HG02610 (cell line): ENCODE data around the gene IMPG2.
A peak's percentile ranks its signal among the peaks of the same experiment; 100 is the strongest.

Experiments
- ATAC-seq: cut with Tn5 transposase; IDR thresholded peaks from one replicate; pipeline ENCODE4 v1.9.1; 2021; ENCODE audit warnings: mild to moderate bottlenecking, moderate library complexity; ENCODE audit not compliant: unreplicated experiment

IMPG2 gene

DNA sequence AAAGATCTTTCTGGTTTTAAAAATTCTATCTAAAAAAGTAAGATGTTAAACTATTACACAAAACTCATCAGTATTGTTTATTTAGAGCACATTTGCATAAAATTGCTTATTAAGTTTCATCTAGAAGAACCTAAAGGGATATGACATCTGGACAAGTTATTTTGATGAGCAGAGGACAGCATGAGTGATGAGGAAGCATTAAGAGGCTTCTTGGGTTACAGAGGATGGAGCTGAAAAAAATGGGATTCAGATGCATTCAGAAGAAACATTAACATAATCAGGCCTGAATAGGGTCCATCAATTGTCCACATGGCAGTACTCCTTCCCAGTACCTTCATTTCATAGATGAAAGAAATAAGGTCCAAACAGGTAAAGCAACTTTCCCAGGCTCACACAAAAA is 41.6 kb downstream of the IMPG2 start:
- no peak for ATAC-seq

DNA sequence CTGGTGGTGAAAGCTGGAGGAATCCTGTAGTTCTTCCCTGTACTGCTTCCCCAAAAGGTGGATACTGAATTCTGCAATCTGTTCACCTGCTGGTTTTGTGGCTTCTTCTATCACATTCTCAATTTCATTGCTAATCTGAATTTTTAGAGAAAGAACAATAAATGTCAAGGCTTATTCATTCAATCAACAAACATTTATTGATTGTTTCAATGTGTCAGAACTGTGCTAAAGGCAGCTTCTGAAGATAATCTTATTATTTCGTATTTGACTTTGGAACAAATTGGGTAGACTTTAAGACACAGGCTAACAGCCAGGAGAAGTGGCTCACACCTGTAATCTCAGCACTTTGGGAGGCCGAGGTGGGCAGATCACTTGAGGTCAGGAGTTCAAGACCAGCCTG is 46.8 kb downstream of the IMPG2 start:
- no peak for ATAC-seq

DNA sequence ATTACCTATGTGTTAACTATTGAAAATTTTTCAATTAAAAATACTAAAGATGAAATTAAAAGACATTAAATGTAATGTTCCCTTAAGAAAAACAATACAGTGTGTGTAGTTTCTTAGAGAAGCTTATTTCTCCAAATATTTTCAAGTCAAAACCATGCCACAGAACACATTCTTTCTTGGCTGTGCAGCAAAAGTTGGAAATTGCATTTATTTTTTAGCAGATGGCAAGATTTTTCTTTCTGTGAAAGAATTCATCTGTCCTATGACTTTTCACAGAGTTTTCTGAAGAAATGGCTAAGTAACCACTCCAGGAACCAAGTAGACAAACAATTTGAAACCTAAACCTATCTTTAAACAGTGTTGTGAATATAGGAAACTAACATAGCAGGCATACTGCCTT is 47.2 kb downstream of the IMPG2 start:
- no peak for ATAC-seq

DNA sequence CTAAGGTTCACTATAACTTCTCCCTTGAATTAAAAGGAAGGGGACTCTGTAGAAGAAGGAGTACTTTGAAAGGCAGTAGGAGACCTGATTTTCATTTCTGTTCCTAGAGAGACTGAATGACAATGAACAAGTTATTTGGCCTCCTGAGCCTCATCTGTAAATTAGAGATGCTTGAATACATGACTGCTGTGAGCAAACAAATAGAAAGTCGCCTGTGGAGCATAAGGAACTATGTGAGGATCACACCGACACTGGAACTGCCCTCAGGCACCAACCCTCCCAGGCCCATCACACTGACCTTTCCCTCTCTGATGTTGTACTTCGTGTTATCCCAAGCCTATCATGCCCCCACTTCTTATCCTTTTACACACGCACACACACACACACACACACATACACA is 48.6 kb downstream of the IMPG2 start:
- no peak for ATAC-seq

DNA sequence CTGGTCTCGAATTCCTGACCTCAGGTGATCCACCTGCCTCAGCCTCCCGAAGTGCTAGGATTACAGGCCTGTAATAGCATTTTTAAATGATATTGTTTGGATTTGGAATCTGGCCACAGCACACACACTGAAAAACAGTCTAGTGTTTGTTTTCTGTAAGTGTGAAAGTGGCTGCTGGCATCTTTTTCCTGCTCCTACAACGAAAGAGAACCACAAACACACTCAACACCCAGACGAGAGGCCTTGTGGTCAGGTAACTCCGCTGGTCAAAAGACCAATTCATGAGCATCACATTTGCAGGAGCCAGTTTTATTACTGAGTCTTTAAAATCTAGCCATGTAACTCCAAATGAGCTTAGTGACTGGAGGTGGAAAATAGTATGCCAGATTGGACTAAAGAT is 50.2 kb downstream of the IMPG2 start:
- ATAC-seq, result no peak

DNA sequence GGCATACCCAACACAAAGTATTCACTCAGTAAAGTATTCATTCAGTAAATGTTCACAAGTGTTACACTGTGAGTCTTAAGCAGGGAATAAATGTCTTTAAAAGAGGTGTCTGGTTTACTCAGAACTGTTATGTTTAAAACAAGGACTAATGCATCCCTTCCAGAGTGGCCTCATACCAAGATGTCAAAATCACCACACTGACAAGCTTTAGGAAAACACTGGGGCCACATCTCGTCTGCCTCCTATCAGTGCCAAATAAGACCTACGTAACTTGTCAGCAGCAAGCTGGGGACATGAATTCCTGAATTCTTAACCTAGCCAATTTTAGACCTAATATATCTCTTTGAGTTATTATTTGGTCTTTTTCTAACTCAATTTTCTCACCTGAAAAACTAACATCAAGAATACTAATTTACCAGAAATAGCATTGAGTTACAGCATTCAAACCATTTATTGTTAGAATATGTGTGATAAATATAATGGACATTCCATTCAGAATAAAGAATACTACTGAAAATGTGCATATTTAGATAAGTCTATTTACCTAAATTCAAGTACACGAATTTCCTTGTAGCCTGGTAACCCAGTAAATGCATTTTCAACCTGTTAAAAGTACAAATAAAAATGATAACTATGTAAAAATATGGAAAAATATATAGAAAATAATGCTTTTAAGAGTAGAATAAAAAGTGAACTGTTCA is 51.3 kb downstream of the IMPG2 start:
- ATAC-seq, result no peak

DNA sequence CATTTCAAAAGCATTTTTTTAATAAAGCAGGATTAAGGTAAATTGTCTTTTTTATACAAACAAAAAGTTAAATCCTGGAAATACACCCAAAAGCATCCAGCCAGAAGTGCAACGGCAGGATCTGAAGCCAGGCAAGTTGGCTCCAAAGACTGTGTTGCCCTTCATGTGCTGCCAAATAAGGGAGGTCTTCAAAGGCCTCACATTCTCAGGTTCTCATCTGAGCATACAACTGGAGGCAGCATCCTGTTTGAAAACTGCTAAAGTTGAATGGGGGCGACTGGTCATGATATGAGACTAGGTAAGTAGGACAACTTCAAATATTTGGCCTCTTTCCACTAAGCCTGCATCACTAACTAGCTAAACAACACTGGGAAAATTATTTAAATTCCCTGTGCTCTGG is 52.2 kb downstream of the IMPG2 start:
- ATAC-seq, result no peak

DNA sequence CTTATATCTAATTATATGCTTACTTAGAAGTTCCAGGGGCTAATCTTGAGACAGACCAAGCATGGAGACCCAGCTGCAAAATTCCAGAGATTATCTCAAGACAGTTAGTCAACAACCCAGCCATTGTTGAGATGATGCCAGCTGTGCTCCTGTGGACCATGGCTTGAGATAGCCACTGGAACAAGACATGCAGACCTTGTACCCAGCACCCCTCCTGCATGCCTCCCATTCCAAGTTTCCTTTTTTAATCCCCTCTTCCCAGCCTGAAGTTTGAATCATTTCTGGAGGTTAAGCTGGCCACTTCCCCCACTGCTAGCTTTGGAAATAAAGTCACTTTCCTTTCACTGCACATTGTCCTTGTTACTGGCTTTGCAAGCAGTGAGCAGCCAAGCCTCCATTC is 53.8 kb downstream of the IMPG2 start:
- no peak for ATAC-seq

DNA sequence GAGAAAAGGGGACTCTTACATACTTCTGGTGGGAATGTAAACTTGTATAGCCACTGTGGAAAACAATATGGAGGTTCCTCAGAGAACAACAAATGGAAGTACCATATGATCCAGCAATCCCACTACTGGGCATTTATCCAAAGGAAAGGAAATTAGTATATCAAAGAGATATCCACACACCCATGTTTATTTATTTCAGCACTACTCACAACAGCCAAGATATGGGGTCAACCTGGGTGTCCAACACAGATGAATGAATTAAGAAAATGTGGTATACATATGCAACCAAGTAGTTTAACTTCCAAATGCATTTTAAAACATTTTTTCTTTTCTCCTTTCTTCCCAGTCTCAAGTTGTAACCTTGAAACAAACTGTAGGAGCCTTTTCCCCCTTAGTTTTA is 54.3 kb downstream of the IMPG2 start:
- no peak for ATAC-seq

DNA sequence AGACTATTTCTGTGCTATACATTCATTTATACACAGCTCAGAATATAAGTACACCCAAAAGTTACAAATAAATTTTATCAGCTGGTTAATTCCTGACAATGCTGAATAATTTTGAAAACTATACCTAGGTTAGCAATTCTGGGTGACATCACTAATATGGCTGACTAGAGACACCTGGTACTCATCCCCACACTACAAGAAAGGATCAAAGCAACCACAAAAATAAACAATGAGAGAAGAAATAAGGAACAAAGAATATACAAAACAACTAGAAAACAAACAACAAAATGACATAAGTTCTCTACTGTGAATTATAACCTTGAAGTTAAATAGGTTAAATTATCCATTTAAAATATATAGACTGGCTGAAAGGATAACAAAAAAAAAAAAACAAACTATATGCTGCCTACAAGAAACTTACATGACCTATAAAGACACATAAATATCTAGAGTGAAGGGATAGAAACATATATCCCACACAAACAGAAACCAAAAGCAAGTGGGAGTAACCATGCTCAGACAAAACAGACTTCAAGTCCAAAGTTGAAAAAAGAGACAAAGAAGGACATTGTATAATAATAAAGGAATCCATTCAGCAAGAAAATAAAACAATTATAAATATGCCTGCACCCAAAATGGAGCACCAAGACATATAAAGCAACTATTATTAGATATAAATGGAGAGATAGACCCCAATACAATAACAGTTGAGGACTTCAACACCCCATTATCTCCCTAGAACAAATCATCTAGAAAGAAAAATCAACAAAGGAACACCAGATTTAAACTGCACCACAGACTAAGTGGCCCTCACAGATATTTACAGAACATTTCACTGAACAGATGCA is 57.8 kb downstream of the IMPG2 start:
- ATAC-seq, result peak; percentile 91

DNA sequence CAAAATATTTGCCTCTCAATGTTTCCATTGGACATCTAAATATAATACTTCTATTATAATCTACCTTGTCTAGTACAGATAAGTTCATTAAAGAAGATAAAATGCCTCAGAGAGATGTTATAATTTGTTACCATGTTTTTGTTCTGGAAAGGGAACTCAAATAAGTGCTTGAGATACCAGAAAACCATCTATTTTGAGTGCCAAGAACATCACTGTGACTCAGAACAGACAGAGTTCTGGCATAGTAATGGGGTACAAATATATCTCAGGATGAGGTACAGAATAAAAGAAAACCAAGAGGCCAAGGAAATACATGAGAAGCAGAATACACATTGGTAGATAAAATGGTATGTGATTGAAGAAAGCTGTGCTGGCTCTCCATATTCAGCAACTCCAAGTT is 58.9 kb downstream of the IMPG2 start:
- no peak for ATAC-seq

DNA sequence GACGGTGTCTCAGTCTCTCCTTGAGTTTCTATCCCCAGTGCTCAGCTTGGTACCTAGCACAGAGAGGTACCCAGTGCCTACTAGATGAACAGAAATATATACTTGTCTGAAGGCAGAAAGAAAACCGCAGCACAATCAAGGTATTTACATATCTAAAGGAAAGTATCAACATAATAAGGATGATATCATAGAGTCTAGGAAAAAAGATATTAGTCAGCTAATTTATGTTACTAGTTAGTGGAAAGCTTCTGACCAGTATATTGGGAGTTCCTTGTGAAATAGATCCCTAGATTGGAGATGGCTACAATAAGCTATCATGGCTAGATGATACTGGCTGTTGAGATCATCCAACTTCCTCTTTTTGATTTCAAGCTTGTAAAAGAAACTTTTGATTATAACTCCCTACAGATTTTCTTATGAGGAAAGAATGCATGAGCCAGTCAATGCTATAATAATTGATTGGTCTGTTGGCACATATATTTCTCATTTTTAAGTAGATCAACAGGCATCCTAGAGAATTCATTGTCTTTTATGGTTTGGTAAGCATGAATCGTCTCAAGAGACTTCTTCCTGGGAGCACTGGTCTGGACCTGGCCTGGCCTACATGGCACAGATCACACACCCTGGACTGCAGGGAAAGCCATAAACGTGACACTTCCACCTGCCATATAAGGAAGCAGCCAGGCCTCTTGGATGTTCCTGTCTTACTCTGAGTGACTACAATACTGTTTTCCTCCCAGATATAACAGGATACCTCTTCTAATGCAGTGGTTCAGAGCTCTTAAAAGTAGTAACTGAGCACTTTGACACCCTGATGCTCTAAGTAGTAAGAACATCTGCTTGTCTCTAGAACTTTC is 60.7 kb downstream of the IMPG2 start:
- no peak for ATAC-seq

DNA sequence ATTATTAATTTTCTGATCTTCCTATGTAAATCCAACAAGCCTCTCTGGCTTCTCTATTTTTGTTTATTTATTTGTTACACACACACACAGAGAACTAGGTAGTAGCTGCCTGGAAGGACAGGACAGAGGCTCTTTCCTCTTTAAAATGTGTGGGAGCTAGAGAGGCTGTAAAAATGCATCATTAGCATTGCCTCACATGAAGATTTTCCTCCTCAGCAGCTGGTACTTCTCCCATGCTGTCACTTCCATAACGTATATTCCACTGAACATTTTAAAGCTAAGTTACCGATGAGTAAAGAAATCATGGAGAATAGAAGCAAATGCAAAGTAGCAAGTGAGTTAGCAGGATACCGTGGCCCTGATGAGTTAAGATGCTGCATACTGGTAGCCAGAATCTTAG is 63.9 kb downstream of the IMPG2 start:
- no peak for ATAC-seq

DNA sequence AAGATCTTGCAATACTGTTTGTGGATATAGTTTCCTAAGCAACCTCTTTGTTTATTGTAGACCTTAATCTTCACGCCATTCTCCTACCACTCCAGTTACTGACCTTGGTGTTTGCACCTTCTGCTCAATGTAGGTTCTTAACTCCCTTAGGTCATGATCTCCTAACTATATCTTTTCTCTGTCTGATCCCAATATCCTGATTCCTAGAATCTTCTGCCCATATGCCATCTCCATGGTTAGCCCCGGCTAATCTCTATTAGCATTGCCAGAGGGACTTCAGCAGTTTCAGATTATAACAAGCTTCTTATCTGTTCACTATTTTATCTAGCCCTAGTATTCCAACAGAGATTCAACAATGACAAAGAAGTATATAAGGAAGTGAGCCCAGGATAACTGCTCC is 64.9 kb downstream of the IMPG2 start:
- ATAC-seq, result no peak

DNA sequence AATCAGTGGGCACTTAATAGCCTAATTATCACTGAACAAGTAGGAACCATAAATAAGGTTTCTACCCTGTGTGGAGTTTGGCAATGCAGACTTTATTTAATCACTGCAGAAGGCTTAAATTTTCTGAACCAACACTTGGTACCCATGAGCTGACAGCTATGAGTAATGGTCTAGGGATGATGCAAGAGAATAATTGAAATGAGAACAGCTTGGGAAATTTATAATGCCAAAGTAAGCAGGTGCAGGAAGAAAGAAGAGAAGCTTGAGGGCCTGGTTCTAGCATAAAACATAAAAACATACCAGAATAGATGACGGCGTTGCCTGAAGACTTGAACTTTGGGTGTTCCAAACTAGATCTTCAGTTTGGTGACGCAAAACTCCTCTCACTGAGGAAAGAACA is 67.0 kb downstream of the IMPG2 start:
- no peak for ATAC-seq

DNA sequence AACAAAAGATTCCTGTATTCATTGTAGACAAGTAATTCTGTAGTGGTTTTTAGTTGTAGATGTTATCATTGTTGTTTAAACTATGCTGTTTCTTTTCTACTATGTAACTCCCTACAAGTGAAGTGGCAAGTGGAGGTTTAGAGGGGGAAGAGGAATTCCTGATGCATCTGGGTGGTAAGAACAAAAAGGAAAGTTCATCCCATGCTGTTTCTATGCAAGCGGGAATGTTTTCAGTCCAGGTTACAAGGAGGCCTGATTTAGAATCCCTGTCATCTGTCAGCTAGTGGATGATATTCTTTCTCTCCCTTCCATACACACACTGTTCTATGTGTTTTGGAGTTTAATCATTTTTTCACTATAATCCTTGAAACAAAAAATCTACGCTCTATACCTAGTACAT is 67.4 kb downstream of the IMPG2 start:
- ATAC-seq, result no peak

DNA sequence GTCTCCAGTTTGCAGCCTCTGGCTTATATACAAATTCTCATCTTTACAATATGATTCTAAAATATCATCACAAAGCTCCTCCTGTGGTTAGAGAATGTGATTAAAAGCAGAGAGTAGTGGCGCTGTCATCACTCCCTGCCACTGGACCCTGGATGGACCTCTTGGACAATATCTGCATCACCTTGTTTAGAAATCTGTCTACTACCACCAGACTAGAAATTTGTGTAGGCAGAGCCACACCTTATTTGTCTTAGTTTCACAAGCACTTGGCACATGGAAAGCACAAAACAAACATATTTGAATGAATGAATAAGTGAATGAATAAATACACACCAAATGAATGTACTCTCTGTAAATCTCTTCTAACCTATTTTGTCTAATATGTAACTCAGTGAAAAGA is 68.1 kb downstream of the IMPG2 start:
- ATAC-seq, result no peak

DNA sequence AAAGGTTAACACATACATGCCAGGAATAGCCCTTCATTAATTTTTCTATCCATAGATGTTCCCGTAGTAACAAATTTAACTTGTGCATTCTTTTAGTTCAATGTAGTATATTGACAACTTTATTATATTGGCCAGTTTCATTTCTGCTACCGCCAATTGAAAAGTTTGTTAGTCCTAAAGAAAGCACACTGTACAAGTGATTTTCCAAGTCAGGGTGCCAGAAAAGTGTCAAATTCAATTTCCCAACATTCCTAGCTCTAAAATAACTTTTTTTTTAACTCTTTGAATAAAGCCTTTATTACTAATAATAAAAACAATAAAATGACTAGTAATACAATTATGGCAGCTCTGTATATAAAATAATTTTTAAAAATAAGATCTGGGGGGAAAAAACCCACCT is 68.9 kb downstream of the IMPG2 start:
- ATAC-seq, result no peak

DNA sequence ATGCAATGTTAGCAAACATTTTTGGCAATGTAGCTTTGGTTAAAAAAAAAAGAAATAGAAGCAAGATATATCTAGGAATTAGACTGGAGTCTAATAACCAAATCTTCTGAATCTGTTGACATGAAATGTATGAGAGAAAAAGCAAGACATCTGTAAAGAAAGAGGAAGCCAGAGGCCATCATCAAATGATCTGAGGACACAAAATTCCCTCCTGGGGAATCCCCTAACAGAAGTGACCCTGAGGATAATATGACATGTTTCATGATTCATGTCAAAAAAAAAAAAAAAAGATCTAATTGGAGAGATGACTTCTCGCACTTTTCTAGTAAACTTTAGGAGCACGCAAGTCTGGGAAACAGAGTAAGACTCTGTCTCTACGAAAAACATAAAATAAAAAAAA is 70.9 kb downstream of the IMPG2 start:
- ATAC-seq, result no peak

DNA sequence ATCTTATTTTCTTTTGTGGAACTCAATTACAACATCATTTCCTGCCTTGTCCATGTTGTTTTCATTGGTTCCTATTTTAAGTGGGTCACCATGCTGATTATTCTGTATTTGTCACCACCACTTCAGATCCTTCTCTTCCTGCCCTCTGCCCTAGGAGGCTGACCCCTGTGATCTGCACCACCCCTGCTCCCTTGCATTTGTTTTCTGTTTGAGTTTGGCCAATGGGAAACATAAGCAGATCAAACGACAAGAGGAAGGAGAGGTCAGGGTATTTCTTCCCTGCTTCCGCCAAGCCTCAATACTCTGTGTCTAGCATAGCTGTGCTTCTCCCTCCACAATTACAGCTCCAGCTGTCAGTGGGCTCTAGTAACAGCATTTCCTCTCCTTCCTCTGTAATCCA is 71.6 kb downstream of the IMPG2 start:
- no peak for ATAC-seq

DNA sequence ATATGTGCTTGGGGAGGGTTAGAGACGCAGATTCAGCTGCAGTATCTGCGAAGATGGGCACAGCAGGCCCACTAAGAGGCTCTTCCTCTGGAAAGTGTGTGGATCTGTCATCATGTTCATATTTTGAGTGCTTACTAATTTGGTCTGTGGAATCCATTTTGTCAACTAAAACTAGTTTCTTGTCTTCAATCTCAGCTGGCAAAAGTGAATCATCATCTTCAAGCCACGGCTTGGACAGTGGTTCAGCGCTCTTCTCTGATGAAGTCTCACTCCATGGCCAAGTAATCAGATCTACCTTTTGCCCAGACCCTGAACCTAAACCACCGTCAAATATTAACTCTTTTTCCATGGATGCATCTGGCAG is 76.2 kb downstream of the IMPG2 start:
- no peak for ATAC-seq
